ENCODE measurements around the gene SARDH. TPM values are rescaled to one million over a fixed set of nuclear protein-coding genes. Genes with fewer than 3 reads are reported as not detected.

Gene SARDH
- total RNA-seq, 1 experiment from 2014 or later: 5.6 TPM

DNA sequence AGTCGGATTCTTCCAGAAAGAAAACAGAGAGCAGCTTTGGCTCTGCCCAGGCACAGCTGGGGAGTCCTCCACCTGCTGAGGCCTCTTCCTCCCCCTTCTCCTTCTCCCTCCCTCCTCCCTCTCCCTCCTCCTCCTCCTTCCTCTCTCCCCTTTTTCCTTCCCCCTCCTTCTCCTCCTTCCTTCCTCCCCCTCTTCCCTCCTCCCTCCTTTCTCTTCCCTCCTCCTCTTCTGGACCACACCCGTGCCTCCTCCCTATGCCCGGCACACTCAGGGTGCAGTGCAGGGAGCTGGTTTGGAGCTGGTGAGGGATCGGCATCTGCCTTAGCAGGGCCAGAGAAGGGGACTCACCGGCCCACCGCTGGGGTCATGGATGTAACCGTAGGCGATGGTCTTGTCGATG lies 71.8 kb downstream of the SARDH start:
- no peaks in the 10 kb centered on the region for H3K4me1 ChIP-seq (ENCODE audit: control insufficient read depth in 1 of 2, insufficient read depth in 2 of 2, low read length in 2 of 2)
- no peaks in the 10 kb centered on the region for H4K20me1 ChIP-seq (ENCODE audit: insufficient read depth)
- no peaks in the 10 kb centered on the region for H3K9me3 ChIP-seq (ENCODE audit: control insufficient read depth in 1 of 2, insufficient read depth in 1 of 2, low read depth in 1 of 2, low read length in 2 of 2)
- ChIA-PET POLR2A (no interaction called here), RAD21 (ENCODE audit: low non-redundant PET in 1 of 2, low total read pairs in 2 of 2, uncharacterized antibody in 2 of 2, unreplicated experiment in 2 of 2) (no interaction called here), CTCF (no interaction called here)
- H3K27ac ChIP-seq (ENCODE audit: low read depth, low read length): no peak overlapping the region
- intact Hi-C loops (cut with micrococcal nuclease): no loop called here
- H3K9ac ChIP-seq (ENCODE audit: low read length): no peak overlapping the region
- DNase-seq (ENCODE audit: low read depth, low spot score) (no peak), ATAC-seq (no peak)
- no peaks in the 10 kb centered on the region for H3K27me3 ChIP-seq (ENCODE audit: insufficient read depth, low read length)
- no peaks in the 10 kb centered on the region for H3K36me3 ChIP-seq (ENCODE audit: control insufficient read depth in 1 of 2, insufficient read depth in 2 of 2, low read length in 2 of 2)
- no peak overlapping the region for H3K4me3 ChIP-seq (replicated peaks in 1 of 2; ENCODE audit: low read depth in 1 of 2, low read length in 2 of 2)
- no TSS peak for BruUV-seq (replicated peaks)
- no peak overlapping the region for H2AFZ ChIP-seq (ENCODE audit: low read depth, low read length, poor library complexity, severe bottlenecking)
- TF ChIP-seq ZFX (IDR thresholded peaks at IDR 0.05): no peak
- TF ChIP-seq TCF7L2 (IDR thresholded peaks at IDR 0.05; ENCODE audit: borderline replicate concordance, extremely low read depth, insufficient read depth, insufficient read length): no peak
- no peak for TF ChIP-seq RAD21 (IDR thresholded peaks at IDR 0.05; ENCODE audit: low read depth)
- TF ChIP-seq CEBPB (IDR thresholded peaks at IDR 0.05; ENCODE audit: low read depth): no peak
- no peak for TF ChIP-seq POLR2A (IDR thresholded peaks at IDR 0.05; ENCODE audit: borderline replicate concordance, extremely low read depth, insufficient read depth, insufficient read length)
- no peak for TF ChIP-seq SP1 (IDR thresholded peaks at IDR 0.05; ENCODE audit: low read depth)
- no peak for TF ChIP-seq POLR2AphosphoS5 (IDR thresholded peaks at IDR 0.05; ENCODE audit: low read depth, low read length)
- TF ChIP-seq, protein P1, sequence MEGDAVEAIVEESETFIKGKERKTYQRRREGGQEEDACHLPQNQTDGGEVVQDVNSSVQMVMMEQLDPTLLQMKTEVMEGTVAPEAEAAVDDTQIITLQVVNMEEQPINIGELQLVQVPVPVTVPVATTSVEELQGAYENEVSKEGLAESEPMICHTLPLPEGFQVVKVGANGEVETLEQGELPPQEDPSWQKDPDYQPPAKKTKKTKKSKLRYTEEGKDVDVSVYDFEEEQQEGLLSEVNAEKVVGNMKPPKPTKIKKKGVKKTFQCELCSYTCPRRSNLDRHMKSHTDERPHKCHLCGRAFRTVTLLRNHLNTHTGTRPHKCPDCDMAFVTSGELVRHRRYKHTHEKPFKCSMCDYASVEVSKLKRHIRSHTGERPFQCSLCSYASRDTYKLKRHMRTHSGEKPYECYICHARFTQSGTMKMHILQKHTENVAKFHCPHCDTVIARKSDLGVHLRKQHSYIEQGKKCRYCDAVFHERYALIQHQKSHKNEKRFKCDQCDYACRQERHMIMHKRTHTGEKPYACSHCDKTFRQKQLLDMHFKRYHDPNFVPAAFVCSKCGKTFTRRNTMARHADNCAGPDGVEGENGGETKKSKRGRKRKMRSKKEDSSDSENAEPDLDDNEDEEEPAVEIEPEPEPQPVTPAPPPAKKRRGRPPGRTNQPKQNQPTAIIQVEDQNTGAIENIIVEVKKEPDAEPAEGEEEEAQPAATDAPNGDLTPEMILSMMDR (IDR thresholded peaks at IDR 0.05 in 2 of 3, conservative IDR thresholded peaks at IDR 0.05 in 1 of 3; ENCODE audit: borderline replicate concordance in 1 of 3, insufficient read depth in 1 of 3, low read depth in 2 of 3, low read length in 2 of 3): no peak
- TF ChIP-seq, protein P2, sequence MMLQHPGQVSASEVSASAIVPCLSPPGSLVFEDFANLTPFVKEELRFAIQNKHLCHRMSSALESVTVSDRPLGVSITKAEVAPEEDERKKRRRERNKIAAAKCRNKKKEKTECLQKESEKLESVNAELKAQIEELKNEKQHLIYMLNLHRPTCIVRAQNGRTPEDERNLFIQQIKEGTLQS (IDR thresholded peaks at IDR 0.05): no peak
- no peak for TF ChIP-seq CBX3 (IDR thresholded peaks at IDR 0.05; ENCODE audit: low read depth)
- TF ChIP-seq FOSL1 (IDR thresholded peaks at IDR 0.05; ENCODE audit: low read depth): no peak
- TF ChIP-seq ZNF274 (IDR thresholded peaks at IDR 0.05; ENCODE audit: low read depth, low read length): no peak
- TF ChIP-seq EGR1 (IDR thresholded peaks at IDR 0.05; ENCODE audit: low read depth): no peak
- TF ChIP-seq, protein P3, sequence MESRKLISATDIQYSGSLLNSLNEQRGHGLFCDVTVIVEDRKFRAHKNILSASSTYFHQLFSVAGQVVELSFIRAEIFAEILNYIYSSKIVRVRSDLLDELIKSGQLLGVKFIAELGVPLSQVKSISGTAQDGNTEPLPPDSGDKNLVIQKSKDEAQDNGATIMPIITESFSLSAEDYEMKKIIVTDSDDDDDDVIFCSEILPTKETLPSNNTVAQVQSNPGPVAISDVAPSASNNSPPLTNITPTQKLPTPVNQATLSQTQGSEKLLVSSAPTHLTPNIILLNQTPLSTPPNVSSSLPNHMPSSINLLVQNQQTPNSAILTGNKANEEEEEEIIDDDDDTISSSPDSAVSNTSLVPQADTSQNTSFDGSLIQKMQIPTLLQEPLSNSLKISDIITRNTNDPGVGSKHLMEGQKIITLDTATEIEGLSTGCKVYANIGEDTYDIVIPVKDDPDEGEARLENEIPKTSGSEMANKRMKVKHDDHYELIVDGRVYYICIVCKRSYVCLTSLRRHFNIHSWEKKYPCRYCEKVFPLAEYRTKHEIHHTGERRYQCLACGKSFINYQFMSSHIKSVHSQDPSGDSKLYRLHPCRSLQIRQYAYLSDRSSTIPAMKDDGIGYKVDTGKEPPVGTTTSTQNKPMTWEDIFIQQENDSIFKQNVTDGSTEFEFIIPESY (IDR thresholded peaks at IDR 0.05; ENCODE audit: extremely low read depth, insufficient replicate concordance, low read length): no peak
- no peak for TF ChIP-seq SRF (IDR thresholded peaks at IDR 0.05; ENCODE audit: low read depth)
- TF ChIP-seq, protein P4, sequence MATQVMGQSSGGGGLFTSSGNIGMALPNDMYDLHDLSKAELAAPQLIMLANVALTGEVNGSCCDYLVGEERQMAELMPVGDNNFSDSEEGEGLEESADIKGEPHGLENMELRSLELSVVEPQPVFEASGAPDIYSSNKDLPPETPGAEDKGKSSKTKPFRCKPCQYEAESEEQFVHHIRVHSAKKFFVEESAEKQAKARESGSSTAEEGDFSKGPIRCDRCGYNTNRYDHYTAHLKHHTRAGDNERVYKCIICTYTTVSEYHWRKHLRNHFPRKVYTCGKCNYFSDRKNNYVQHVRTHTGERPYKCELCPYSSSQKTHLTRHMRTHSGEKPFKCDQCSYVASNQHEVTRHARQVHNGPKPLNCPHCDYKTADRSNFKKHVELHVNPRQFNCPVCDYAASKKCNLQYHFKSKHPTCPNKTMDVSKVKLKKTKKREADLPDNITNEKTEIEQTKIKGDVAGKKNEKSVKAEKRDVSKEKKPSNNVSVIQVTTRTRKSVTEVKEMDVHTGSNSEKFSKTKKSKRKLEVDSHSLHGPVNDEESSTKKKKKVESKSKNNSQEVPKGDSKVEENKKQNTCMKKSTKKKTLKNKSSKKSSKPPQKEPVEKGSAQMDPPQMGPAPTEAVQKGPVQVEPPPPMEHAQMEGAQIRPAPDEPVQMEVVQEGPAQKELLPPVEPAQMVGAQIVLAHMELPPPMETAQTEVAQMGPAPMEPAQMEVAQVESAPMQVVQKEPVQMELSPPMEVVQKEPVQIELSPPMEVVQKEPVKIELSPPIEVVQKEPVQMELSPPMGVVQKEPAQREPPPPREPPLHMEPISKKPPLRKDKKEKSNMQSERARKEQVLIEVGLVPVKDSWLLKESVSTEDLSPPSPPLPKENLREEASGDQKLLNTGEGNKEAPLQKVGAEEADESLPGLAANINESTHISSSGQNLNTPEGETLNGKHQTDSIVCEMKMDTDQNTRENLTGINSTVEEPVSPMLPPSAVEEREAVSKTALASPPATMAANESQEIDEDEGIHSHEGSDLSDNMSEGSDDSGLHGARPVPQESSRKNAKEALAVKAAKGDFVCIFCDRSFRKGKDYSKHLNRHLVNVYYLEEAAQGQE (IDR thresholded peaks at IDR 0.05; ENCODE audit: low read depth): no peak
- no peak for TF ChIP-seq EZH2phosphoT487 (IDR thresholded peaks at IDR 0.05; ENCODE audit: borderline replicate concordance)
- no peak for TF ChIP-seq JUND (IDR thresholded peaks at IDR 0.05)
- TF ChIP-seq EZH2 (IDR thresholded peaks at IDR 0.05): no peak
- TF ChIP-seq ELF1 (IDR thresholded peaks at IDR 0.05; ENCODE audit: borderline replicate concordance, low read depth): no peak
- no peaks in the 10 kb centered on the region for H3K9me2 ChIP-seq (ENCODE audit: insufficient read depth)
- H3K79me2 ChIP-seq (ENCODE audit: insufficient read depth, low read length): no peaks in the 10 kb centered on the region
- no peak overlapping the region for H3K4me2 ChIP-seq (ENCODE audit: low read length)

Measured in HCT116 (cell line).